Activated naive CD4-positive, alpha-beta T cell treated with anti-CD3 and anti-CD28 coated beads, Interleukin-2, amount 10 ng/mL, durations not matched to agents 7 days and 5 days (primary cell): Measurements from ENCODE around the gene ARHGEF4.
"Not testable (repeated sequence)": the region's sequence is repeated elsewhere in the genome, so short reads cannot be mapped to it uniquely, and the experiment has no call there.

Experiments used
- CTCF ChIA-PET: fragments of 350-600 bp; sonication (Branson Sonifier 250); formaldehyde crosslinking; loops from one replicate; lab custom pipeline; 2021; ENCODE audit warnings: antibody characterized with exemption; lab: Charles Lee
- DNase-seq: peaks from one replicate; pipeline ENCODE4 v3.0.0-alpha.2; 2020
- H3K27ac Mint-ChIP-seq: one replicate; pipeline ENCODE4 v1.8.0; 2021; ENCODE audit warnings: mild to moderate bottlenecking, moderate library complexity, mixed read lengths
- H3K27me3 Mint-ChIP-seq: one replicate; pipeline ENCODE4 v1.8.0; 2021; ENCODE audit warnings: mild to moderate bottlenecking, mixed read lengths
- H3K36me3 Mint-ChIP-seq: one replicate; pipeline ENCODE4 v1.8.0; 2021; ENCODE audit warnings: mixed read lengths
- H3K4me1 Mint-ChIP-seq: one replicate; pipeline ENCODE4 v1.8.0; 2021; ENCODE audit warnings: mixed read lengths
- H3K4me3 Mint-ChIP-seq: one replicate; pipeline ENCODE4 v1.8.0; 2021; ENCODE audit warnings: mild to moderate bottlenecking, moderate library complexity, mixed read lengths
- H3K9me3 Mint-ChIP-seq: one replicate; pipeline ENCODE4 v1.8.0; 2021; ENCODE audit warnings: mixed read lengths

ARHGEF4 gene

GRCh38 chr2:130884013-130884412 lies 47.3 kb downstream of the ARHGEF4 start:
- Mint-ChIP-seq H3K36me3 (no peaks in the 10 kb centered on the region), H3K27ac (no peak overlapping the region), H3K4me3 (no peak overlapping the region), H3K27me3 (peaks cover 4% of the 10 kb centered on the region), H3K4me1 (no peaks in the 10 kb centered on the region), H3K9me3 (no peaks in the 10 kb centered on the region)
- no peak for DNase-seq
- CTCF ChIA-PET = interaction anchor here (1.6 kb wide), 1 partner anchor 13 kb away, joined by 5 read pairs; no protein-coding TSS in a partner anchor

GRCh38 chr2:130884503-130884902 lies 47.8 kb downstream of the ARHGEF4 start:
- CTCF ChIA-PET = interaction anchor here (1.6 kb wide), 1 partner anchor 14 kb away, joined by 5 read pairs; no protein-coding TSS in a partner anchor
- Mint-ChIP-seq H3K9me3 (no peaks in the 10 kb centered on the region), H3K27ac (no peak overlapping the region), H3K4me1 (no peaks in the 10 kb centered on the region), H3K36me3 (no peaks in the 10 kb centered on the region), H3K4me3 (no peak overlapping the region), H3K27me3 (peaks cover 4% of the 10 kb centered on the region)
- DNase-seq = no peak

GRCh38 chr2:130887643-130888042 lies 50.9 kb downstream of the ARHGEF4 start:
- DNase-seq = no peak
- CTCF ChIA-PET = interaction anchor here (0.7 kb wide), 1 partner anchor 13 kb away, joined by 4 read pairs; no protein-coding TSS in a partner anchor
- peaks cover 7% of the 10 kb centered on the region for H3K27me3 Mint-ChIP-seq
- H3K4me3 Mint-ChIP-seq = no peak overlapping the region
- H3K36me3 Mint-ChIP-seq = no peaks in the 10 kb centered on the region
- no peak overlapping the region for H3K27ac Mint-ChIP-seq
- no peaks in the 10 kb centered on the region for H3K9me3 Mint-ChIP-seq
- no peaks in the 10 kb centered on the region for H3K4me1 Mint-ChIP-seq

- Mint-ChIP-seq H3K9me3 (no peaks in the 10 kb centered on the region), H3K4me1 (no peaks in the 10 kb centered on the region), H3K4me3 (no peak overlapping the region), H3K27me3 (peaks cover 23% of the 10 kb centered on the region), H3K36me3 (no peaks in the 10 kb centered on the region), H3K27ac (no peak overlapping the region)
- DNase-seq = no peak
- CTCF ChIA-PET = interaction anchor here (1.1 to 1.4 kb wide), 3 partner anchors 17 to 94 kb away, joined by 3 to 6 read pairs (median 4); no protein-coding TSS in a partner anchor
Observed at GRCh38 chr2:130890941-130891669, 54.4 kb downstream of the ARHGEF4 start.

GRCh38 chr2:130891966-130892365 lies 55.3 kb downstream of the ARHGEF4 start:
- no peak for DNase-seq

GRCh38 chr2:130892793-130893785 lies 56.4 kb downstream of the ARHGEF4 start:
- no peaks in the 10 kb centered on the region for H3K36me3 Mint-ChIP-seq
- H3K9me3 Mint-ChIP-seq = no peaks in the 10 kb centered on the region
- no peak overlapping the region for H3K27ac Mint-ChIP-seq
- CTCF ChIA-PET = no interaction called here
- H3K27me3 Mint-ChIP-seq = peaks cover 19% of the 10 kb centered on the region
- DNase-seq = no peak
- no peak overlapping the region for H3K4me3 Mint-ChIP-seq
- no peaks in the 10 kb centered on the region for H3K4me1 Mint-ChIP-seq

More at GRCh38 chr2:130891966-130892365, 55.3 kb downstream of the ARHGEF4 start:
- H3K4me1 Mint-ChIP-seq = no peaks in the 10 kb centered on the region
- no peak overlapping the region for H3K4me3 Mint-ChIP-seq
- CTCF ChIA-PET = interaction anchor here (1.4 kb wide), 1 partner anchor 29 kb away, joined by 6 read pairs; no protein-coding TSS in a partner anchor
- no peaks in the 10 kb centered on the region for H3K36me3 Mint-ChIP-seq
- no peak overlapping the region for H3K27ac Mint-ChIP-seq
- peaks cover 23% of the 10 kb centered on the region for H3K27me3 Mint-ChIP-seq
- no peaks in the 10 kb centered on the region for H3K9me3 Mint-ChIP-seq

GRCh38 chr2:130894326-130894942 lies 57.7 kb downstream of the ARHGEF4 start:
- no peak for DNase-seq
- Mint-ChIP-seq H3K27ac (no peak overlapping the region), H3K36me3 (no peaks in the 10 kb centered on the region), H3K4me1 (no peaks in the 10 kb centered on the region), H3K4me3 (no peak overlapping the region), H3K9me3 (no peaks in the 10 kb centered on the region), H3K27me3 (peaks cover 31% of the 10 kb centered on the region)
- CTCF ChIA-PET = no interaction called here

- Mint-ChIP-seq H3K4me3 (no peak overlapping the region), H3K27me3 (peaks cover 41% of the 10 kb centered on the region), H3K36me3 (no peaks in the 10 kb centered on the region), H3K4me1 (no peaks in the 10 kb centered on the region), H3K27ac (no peak overlapping the region), H3K9me3 (no peaks in the 10 kb centered on the region)
- CTCF ChIA-PET = no interaction called here
- no peak for DNase-seq
Observed at GRCh38 chr2:130896813-130897212, 60.1 kb downstream of the ARHGEF4 start.

- no peaks in the 10 kb centered on the region for H3K4me1 Mint-ChIP-seq
- H3K36me3 Mint-ChIP-seq = no peaks in the 10 kb centered on the region
- no peak overlapping the region for H3K4me3 Mint-ChIP-seq
- CTCF ChIA-PET = no interaction called here
- no peaks in the 10 kb centered on the region for H3K9me3 Mint-ChIP-seq
- DNase-seq = no peak
- H3K27ac Mint-ChIP-seq = no peak overlapping the region
- peaks cover 33% of the 10 kb centered on the region for H3K27me3 Mint-ChIP-seq
Observed at GRCh38 chr2:130898553-130898952, 61.8 kb downstream of the ARHGEF4 start.

- no peaks in the 10 kb centered on the region for H3K4me1 Mint-ChIP-seq
- H3K9me3 Mint-ChIP-seq = no peaks in the 10 kb centered on the region
- H3K27me3 Mint-ChIP-seq = peaks cover 28% of the 10 kb centered on the region
Observed at GRCh38 chr2:130899306-130899705, 62.6 kb downstream of the ARHGEF4 start.

GRCh38 chr2:130901061-130901460 lies 64.3 kb downstream of the ARHGEF4 start:
- CTCF ChIA-PET = interaction anchor here (0.6 kb wide), 1 partner anchor 13 kb away, joined by 4 read pairs; no protein-coding TSS in a partner anchor
- Mint-ChIP-seq H3K4me1 (no peaks in the 10 kb centered on the region), H3K9me3 (no peaks in the 10 kb centered on the region), H3K4me3 (no peak overlapping the region), H3K27ac (no peak overlapping the region), H3K27me3 (peaks cover 27% of the 10 kb centered on the region), H3K36me3 (no peaks in the 10 kb centered on the region)
- DNase-seq = no peak

More at GRCh38 chr2:130899306-130899705, 62.6 kb downstream of the ARHGEF4 start:
- no peaks in the 10 kb centered on the region for H3K36me3 Mint-ChIP-seq
- no peak overlapping the region for H3K27ac Mint-ChIP-seq
- CTCF ChIA-PET = no interaction called here
- no peak for DNase-seq
- no peak overlapping the region for H3K4me3 Mint-ChIP-seq

- H3K9me3 Mint-ChIP-seq, H3K27ac Mint-ChIP-seq, H3K4me3 Mint-ChIP-seq, DNase-seq, H3K4me1 Mint-ChIP-seq, H3K36me3 Mint-ChIP-seq: not testable (repeated sequence)
- CTCF ChIA-PET = interaction anchor here (1.0 kb wide), 1 partner anchor 27 kb away, joined by 3 read pairs; no protein-coding TSS in a partner anchor
- peaks cover 27% of the 10 kb centered on the region for H3K27me3 Mint-ChIP-seq
Observed at GRCh38 chr2:130901626-130902025, 64.9 kb downstream of the ARHGEF4 start.

GRCh38 chr2:130908832-130909231 lies 72.1 kb downstream of the ARHGEF4 start:
- no peak for DNase-seq
- Mint-ChIP-seq H3K4me3 (no peak overlapping the region), H3K4me1 (no peaks in the 10 kb centered on the region), H3K36me3 (no peaks in the 10 kb centered on the region), H3K9me3 (no peaks in the 10 kb centered on the region), H3K27me3 (peaks cover 5% of the 10 kb centered on the region), H3K27ac (no peak overlapping the region)
- CTCF ChIA-PET = no interaction called here

- no peak overlapping the region for H3K4me3 Mint-ChIP-seq
- H3K9me3 Mint-ChIP-seq = no peaks in the 10 kb centered on the region
- H3K27ac Mint-ChIP-seq = no peak overlapping the region
- CTCF ChIA-PET = no interaction called here
- no peaks in the 10 kb centered on the region for H3K4me1 Mint-ChIP-seq
- no peaks in the 10 kb centered on the region for H3K36me3 Mint-ChIP-seq
- no peak for DNase-seq
- peaks cover 26% of the 10 kb centered on the region for H3K27me3 Mint-ChIP-seq
Observed at GRCh38 chr2:130910931-130911330, 74.2 kb downstream of the ARHGEF4 start.
